GM23338 (cell line): ENCODE results near the gene CCDC183. TPM values are rescaled to one million over a fixed set of nuclear protein-coding genes. Genes with fewer than 3 reads are reported as not detected.

Source experiments
- ATAC-seq: fragments of 200-7000 bp; cut with Tn5 transposase; 3 replicates; pipeline ENCODE4 v1.9.1; 2020
- DNase-seq: peaks from one replicate; pipeline ENCODE4 v3.0.0-alpha.2; 2015; ENCODE audit warnings: low spot score
- H2AFZ ChIP-seq: fragments of 200-600 bp; sonication (generic); 2 replicates; pipeline ENCODE4 v1.8.0; 2016; ENCODE audit warnings: antibody characterized with exemption, mild to moderate bottlenecking, moderate library complexity
- H3F3A ChIP-seq: fragments of 200-600 bp; sonication (generic); replicated peaks from 2 replicates; pipeline ENCODE4 v1.8.0; 2017; ENCODE audit warnings: antibody characterized with exemption, mixed run types, low read depth
- H3K27ac ChIP-seq: fragments of 200-600 bp; sonication (generic); 2 replicates; pipeline ENCODE4 v1.6.1; 2016; ENCODE audit warnings: low read depth
- H3K27me3 ChIP-seq: fragments of 200-600 bp; sonication (generic); 2 replicates; pipeline ENCODE4 v1.8.0; 2016; ENCODE audit warnings: mild to moderate bottlenecking, mixed run types, moderate library complexity; ENCODE audit not compliant: insufficient read depth
- H3K36me3 ChIP-seq: fragments of 200-600 bp; sonication (generic); 2 replicates; pipeline ENCODE4 v1.8.0; 2016; ENCODE audit warnings: mild to moderate bottlenecking; ENCODE audit not compliant: insufficient read depth
- H3K4me1 ChIP-seq: fragments of 200-600 bp; sonication (generic); 2 replicates; pipeline ENCODE4 v1.8.0; 2016; ENCODE audit warnings: mild to moderate bottlenecking, moderate library complexity; ENCODE audit not compliant: insufficient read depth
- H3K4me2 ChIP-seq: fragments of 200-600 bp; sonication (generic); 2 replicates; pipeline ENCODE4 v1.7.1; 2017; ENCODE audit warnings: mixed run types
- H3K4me3 ChIP-seq: fragments of 200-600 bp; sonication (generic); 2 replicates; pipeline ENCODE4 v1.6.1; 2016; ENCODE audit warnings: mixed run types
- H3K79me2 ChIP-seq: fragments of 200-600 bp; sonication (generic); replicated peaks from 2 replicates; pipeline ENCODE4 v1.8.0; 2017; ENCODE audit warnings: mild to moderate bottlenecking; ENCODE audit not compliant: insufficient read depth
- H3K9me2 ChIP-seq: fragments of 200-600 bp; sonication (generic); 2 replicates; pipeline ENCODE4 v1.8.0; 2017; ENCODE audit not compliant: insufficient read depth
- H4K20me1 ChIP-seq: fragments of 200-600 bp; sonication (generic); replicated peaks from 2 replicates; pipeline ENCODE4 v1.8.0; 2017; ENCODE audit warnings: mild to moderate bottlenecking; ENCODE audit not compliant: insufficient read depth
- H3K27ac Mint-ChIP-seq: 2 replicates; pipeline ENCODE4 v1.8.0; 2020; ENCODE audit warnings: inconsistent platforms, mild to moderate bottlenecking, moderate library complexity, mixed read lengths
- H3K27me3 Mint-ChIP-seq: 3 replicates; pipeline ENCODE4 v1.8.0; 2022; ENCODE audit warnings: low read depth, mild to moderate bottlenecking, moderate library complexity, mixed read lengths, inconsistent platforms; ENCODE audit not compliant: insufficient read depth, poor library complexity
- H3K36me3 Mint-ChIP-seq: 3 replicates; pipeline ENCODE4 v1.8.0; 2021; ENCODE audit warnings: low read depth, mild to moderate bottlenecking, inconsistent platforms, moderate library complexity, mixed read lengths
- H3K4me1 Mint-ChIP-seq: 3 replicates; pipeline ENCODE4 v1.8.0; 2020; ENCODE audit warnings: mild to moderate bottlenecking, inconsistent platforms, mixed read lengths
- H3K4me3 Mint-ChIP-seq: 3 replicates; pipeline ENCODE4 v1.8.0; 2021; ENCODE audit warnings: moderate library complexity, mild to moderate bottlenecking, inconsistent platforms, mixed read lengths
- H3K9me3 Mint-ChIP-seq: 3 replicates; pipeline ENCODE4 v1.8.0; 2020; ENCODE audit warnings: moderate library complexity, mild to moderate bottlenecking, inconsistent platforms, mixed read lengths
- EZH2 ChIP-seq: fragments of 200-600 bp; sonication (generic); IDR thresholded peaks from one replicate; pipeline ENCODE4 v1.8.0; 2017; ENCODE audit warnings: antibody characterized with exemption, mild to moderate bottlenecking, low read depth; ENCODE audit not compliant: unreplicated experiment
- EZH2phosphoT487 ChIP-seq: fragments of 200-600 bp; sonication (generic); IDR thresholded peaks from one replicate; pipeline ENCODE4 v1.8.1; 2018; ENCODE audit warnings: antibody characterized with exemption; ENCODE audit not compliant: unreplicated experiment
- POLR2AphosphoS5 ChIP-seq: IDR thresholded peaks from 2 replicates; pipeline ENCODE4 v1.6.1; 2016; ENCODE audit warnings: antibody characterized with exemption, low read depth
- ZNF114 ChIP-seq: fragments of 250-450 bp; sonication (Bioruptor Pico); IDR thresholded peaks from 2 replicates; pipeline ENCODE4 v1.5.0; 2020; ENCODE audit warnings: mild to moderate bottlenecking, moderate library complexity
- ZNF331 ChIP-seq: fragments of 250-450 bp; sonication (Bioruptor Pico); IDR thresholded peaks from 2 replicates; pipeline ENCODE4 v1.5.0; 2020; ENCODE audit warnings: low read depth, mild to moderate bottlenecking, moderate library complexity
- polyA plus RNA-seq: library from polyadenylated mRNA; unstranded; fragments of >200 nt; fragmentation: Nextera tagmentation; extraction: Ambion mirVana; gene quantifications from 2 replicates; pipeline ENCODE4 v1.2.1, GENCODE V29; 2016
- total RNA-seq: library from RNA; depleted of rRNA; stranded (reverse); fragments of >200 nt; shearing (Covaris generic); gene quantifications from 2 replicates; pipeline ENCODE4 v1.2.3, GENCODE V29; 2014
- TF ChIP-seq, protein P1 (sequence below): fragments of 250-450 bp; sonication (Bioruptor Pico); IDR thresholded peaks from 2 replicates; pipeline ENCODE4 v1.5.0; 2020; ENCODE audit warnings: mild to moderate bottlenecking, moderate library complexity
- TF ChIP-seq, protein P2 (sequence below): IDR thresholded peaks from 2 replicates; pipeline ENCODE4 v1.6.1; 2016; ENCODE audit warnings: antibody characterized with exemption
- TF ChIP-seq, protein P3 (sequence below), 2 experiments: fragments of 200-600 bp in 1 of 2; sonication (generic) in 1 of 2; conservative IDR thresholded peaks; 2 replicates each; pipeline versions ENCODE4 v1.5.1 to v1.6.1; 2016 to 2017; ENCODE audit warnings: antibody characterized with exemption in 2 of 2, low read depth in 2 of 2, mild to moderate bottlenecking in 2 of 2, moderate library complexity in 1 of 2

CCDC183 gene
- total and polyA plus RNA-seq, 2 experiments from 2014 or later, result 1.1 to 1.2 TPM

DNA sequence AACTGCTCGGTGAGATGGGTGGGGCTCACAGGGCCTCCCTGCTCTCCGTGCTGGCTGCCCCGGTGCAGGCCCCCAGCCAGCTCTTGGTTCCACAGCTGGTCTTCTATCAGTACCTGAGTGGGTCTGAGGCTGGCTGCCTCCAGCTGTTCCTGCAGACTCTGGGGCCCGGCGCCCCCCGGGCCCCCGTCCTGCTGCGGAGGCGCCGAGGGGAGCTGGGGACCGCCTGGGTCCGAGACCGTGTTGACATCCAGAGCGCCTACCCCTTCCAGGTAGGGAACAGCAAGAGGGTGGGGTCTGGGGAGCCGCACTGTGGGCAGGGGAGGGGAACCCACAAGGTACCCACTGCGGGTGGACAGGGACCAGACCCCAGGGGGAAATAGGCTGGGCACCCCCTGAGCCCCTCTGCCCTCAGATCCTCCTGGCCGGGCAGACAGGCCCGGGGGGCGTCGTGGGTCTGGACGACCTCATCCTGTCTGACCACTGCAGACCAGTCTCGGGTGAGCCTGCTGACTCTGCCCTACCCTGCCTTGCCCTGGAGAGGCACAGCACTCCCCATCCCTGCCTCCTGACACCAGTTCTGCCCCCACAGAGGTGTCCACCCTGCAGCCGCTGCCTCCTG is 58.8 kb downstream of the CCDC183 start (continued):
- TF ChIP-seq, protein P1, sequence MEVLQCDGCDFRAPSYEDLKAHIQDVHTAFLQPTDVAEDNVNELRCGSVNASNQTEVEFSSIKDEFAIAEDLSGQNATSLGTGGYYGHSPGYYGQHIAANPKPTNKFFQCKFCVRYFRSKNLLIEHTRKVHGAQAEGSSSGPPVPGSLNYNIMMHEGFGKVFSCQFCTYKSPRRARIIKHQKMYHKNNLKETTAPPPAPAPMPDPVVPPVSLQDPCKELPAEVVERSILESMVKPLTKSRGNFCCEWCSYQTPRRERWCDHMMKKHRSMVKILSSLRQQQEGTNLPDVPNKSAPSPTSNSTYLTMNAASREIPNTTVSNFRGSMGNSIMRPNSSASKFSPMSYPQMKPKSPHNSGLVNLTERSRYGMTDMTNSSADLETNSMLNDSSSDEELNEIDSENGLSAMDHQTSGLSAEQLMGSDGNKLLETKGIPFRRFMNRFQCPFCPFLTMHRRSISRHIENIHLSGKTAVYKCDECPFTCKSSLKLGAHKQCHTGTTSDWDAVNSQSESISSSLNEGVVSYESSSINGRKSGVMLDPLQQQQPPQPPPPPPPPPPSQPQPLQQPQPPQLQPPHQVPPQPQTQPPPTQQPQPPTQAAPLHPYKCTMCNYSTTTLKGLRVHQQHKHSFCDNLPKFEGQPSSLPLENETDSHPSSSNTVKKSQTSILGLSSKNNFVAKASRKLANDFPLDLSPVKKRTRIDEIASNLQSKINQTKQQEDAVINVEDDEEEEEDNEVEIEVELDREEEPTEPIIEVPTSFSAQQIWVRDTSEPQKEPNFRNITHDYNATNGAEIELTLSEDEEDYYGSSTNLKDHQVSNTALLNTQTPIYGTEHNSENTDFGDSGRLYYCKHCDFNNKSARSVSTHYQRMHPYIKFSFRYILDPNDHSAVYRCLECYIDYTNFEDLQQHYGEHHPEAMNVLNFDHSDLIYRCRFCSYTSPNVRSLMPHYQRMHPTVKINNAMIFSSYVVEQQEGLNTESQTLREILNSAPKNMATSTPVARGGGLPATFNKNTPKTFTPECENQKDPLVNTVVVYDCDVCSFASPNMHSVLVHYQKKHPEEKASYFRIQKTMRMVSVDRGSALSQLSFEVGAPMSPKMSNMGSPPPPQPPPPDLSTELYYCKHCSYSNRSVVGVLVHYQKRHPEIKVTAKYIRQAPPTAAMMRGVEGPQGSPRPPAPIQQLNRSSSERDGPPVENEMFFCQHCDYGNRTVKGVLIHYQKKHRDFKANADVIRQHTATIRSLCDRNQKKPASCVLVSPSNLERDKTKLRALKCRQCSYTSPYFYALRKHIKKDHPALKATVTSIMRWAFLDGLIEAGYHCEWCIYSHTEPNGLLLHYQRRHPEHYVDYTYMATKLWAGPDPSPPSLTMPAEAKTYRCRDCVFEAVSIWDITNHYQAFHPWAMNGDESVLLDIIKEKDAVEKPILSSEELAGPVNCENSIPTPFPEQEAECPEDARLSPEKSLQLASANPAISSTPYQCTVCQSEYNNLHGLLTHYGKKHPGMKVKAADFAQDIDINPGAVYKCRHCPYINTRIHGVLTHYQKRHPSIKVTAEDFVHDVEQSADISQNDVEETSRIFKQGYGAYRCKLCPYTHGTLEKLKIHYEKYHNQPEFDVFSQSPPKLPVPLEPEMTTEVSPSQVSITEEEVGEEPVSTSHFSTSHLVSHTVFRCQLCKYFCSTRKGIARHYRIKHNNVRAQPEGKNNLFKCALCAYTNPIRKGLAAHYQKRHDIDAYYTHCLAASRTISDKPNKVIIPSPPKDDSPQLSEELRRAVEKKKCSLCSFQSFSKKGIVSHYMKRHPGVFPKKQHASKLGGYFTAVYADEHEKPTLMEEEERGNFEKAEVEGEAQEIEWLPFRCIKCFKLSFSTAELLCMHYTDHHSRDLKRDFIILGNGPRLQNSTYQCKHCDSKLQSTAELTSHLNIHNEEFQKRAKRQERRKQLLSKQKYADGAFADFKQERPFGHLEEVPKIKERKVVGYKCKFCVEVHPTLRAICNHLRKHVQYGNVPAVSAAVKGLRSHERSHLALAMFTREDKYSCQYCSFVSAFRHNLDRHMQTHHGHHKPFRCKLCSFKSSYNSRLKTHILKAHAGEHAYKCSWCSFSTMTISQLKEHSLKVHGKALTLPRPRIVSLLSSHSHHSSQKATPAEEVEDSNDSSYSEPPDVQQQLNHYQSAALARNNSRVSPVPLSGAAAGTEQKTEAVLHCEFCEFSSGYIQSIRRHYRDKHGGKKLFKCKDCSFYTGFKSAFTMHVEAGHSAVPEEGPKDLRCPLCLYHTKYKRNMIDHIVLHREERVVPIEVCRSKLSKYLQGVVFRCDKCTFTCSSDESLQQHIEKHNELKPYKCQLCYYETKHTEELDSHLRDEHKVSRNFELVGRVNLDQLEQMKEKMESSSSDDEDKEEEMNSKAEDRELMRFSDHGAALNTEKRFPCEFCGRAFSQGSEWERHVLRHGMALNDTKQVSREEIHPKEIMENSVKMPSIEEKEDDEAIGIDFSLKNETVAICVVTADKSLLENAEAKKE (CRISPR knock-in tag), result no peak
- TF ChIP-seq, protein P2, sequence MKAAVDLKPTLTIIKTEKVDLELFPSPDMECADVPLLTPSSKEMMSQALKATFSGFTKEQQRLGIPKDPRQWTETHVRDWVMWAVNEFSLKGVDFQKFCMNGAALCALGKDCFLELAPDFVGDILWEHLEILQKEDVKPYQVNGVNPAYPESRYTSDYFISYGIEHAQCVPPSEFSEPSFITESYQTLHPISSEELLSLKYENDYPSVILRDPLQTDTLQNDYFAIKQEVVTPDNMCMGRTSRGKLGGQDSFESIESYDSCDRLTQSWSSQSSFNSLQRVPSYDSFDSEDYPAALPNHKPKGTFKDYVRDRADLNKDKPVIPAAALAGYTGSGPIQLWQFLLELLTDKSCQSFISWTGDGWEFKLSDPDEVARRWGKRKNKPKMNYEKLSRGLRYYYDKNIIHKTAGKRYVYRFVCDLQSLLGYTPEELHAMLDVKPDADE, result no peak
- TF ChIP-seq ZNF114 (no peak), EZH2phosphoT487 (no peak), ZNF331 (CRISPR knock-in tag) (no peak), EZH2 (no peak), POLR2AphosphoS5 (no peak)

GRCh38 chr9:136855461-136856078 is 59.4 kb downstream of the CCDC183 start:
- no peaks in the 10 kb centered on the region for H3K4me1 Mint-ChIP-seq
- Histone ChIP-seq H3K36me3 (no peaks in the 10 kb centered on the region; the same call in 1 of the 2 replicates), H3F3A (no peaks in the 10 kb centered on the region), H3K27me3 (no peaks in the 10 kb centered on the region), H3K4me3 (no peak overlapping the region), H3K4me2 (no peak overlapping the region), H4K20me1 (no peaks in the 10 kb centered on the region), H2AFZ (no peak overlapping the region), H3K79me2 (no peaks in the 10 kb centered on the region), H3K4me1 (no peaks in the 10 kb centered on the region), H3K9me2 (no peaks in the 10 kb centered on the region), H3K27ac (no peak overlapping the region)
- no peaks in the 10 kb centered on the region for H3K9me3 Mint-ChIP-seq
- H3K27ac Mint-ChIP-seq, result no peak overlapping the region
- H3K4me3 Mint-ChIP-seq, result no peak overlapping the region
- peaks cover 2% of the 10 kb centered on the region for H3K27me3 Mint-ChIP-seq
- ATAC-seq (no peak), DNase-seq (no peak)
- H3K36me3 Mint-ChIP-seq, result peaks cover 3% of the 10 kb centered on the region; the same call in 2 of the 3 replicates
- no peak for TF ChIP-seq ZNF331 (CRISPR knock-in tag)
- TF ChIP-seq, protein P3, sequence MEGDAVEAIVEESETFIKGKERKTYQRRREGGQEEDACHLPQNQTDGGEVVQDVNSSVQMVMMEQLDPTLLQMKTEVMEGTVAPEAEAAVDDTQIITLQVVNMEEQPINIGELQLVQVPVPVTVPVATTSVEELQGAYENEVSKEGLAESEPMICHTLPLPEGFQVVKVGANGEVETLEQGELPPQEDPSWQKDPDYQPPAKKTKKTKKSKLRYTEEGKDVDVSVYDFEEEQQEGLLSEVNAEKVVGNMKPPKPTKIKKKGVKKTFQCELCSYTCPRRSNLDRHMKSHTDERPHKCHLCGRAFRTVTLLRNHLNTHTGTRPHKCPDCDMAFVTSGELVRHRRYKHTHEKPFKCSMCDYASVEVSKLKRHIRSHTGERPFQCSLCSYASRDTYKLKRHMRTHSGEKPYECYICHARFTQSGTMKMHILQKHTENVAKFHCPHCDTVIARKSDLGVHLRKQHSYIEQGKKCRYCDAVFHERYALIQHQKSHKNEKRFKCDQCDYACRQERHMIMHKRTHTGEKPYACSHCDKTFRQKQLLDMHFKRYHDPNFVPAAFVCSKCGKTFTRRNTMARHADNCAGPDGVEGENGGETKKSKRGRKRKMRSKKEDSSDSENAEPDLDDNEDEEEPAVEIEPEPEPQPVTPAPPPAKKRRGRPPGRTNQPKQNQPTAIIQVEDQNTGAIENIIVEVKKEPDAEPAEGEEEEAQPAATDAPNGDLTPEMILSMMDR (conservative IDR thresholded peaks at IDR 0.05; ENCODE audit: low read depth in 2 of 2), result no peak
